ENCODE measurements around the gene KLHL30.

DNA sequence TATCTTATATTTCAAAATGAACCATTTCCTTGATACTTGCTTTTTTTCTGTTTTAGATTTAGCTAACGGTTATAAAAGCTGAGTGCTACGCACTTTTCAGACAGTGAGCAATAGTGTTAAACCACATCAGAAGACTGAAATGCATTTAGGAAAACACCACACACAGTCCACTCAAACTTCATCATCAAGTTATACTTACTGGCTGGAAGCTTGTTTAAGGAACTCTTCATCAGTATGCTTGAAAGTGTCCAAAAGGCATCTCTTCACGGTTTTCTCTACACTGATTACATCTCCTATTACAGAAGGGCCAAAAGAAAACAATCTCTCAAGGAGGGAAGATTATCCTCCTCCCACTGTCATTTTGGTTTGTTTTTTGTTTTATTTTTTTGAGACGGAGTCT is 45.4 kb downstream of the KLHL30 start:
- TF ChIP-seq, protein P1, sequence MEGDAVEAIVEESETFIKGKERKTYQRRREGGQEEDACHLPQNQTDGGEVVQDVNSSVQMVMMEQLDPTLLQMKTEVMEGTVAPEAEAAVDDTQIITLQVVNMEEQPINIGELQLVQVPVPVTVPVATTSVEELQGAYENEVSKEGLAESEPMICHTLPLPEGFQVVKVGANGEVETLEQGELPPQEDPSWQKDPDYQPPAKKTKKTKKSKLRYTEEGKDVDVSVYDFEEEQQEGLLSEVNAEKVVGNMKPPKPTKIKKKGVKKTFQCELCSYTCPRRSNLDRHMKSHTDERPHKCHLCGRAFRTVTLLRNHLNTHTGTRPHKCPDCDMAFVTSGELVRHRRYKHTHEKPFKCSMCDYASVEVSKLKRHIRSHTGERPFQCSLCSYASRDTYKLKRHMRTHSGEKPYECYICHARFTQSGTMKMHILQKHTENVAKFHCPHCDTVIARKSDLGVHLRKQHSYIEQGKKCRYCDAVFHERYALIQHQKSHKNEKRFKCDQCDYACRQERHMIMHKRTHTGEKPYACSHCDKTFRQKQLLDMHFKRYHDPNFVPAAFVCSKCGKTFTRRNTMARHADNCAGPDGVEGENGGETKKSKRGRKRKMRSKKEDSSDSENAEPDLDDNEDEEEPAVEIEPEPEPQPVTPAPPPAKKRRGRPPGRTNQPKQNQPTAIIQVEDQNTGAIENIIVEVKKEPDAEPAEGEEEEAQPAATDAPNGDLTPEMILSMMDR (IDR thresholded peaks at IDR 0.05), result no peak
- no peak for TF ChIP-seq POLR2A (IDR thresholded peaks at IDR 0.05)

All from adrenal gland (tissue), 5 donors.